ENCODE data around the gene S100A8.

- TF ChIP-seq EZH2phosphoT487 (IDR thresholded peaks at IDR 0.05; ENCODE audit: insufficient read depth, low read depth) (no peak), EZH2 (IDR thresholded peaks at IDR 0.05; ENCODE audit: insufficient read depth, poor library complexity, severe bottlenecking) (no peak)
These were observed 26.4 kb upstream of the S100A8 start for GRCh38 chr1:153417136-153417888.
